ENCODE results near the gene PLSCR5.

GRCh38 chr3:146550743-146551510 lies 54.2 kb downstream of the PLSCR5 start:
- TF ChIP-seq CTCF (conservative IDR thresholded peaks at IDR 0.05; ENCODE audit: low read depth in 2 of 2), result no peak
- TF ChIP-seq REST (IDR thresholded peaks at IDR 0.05; ENCODE audit: unreplicated experiment), result no peak
- no peak for TF ChIP-seq POLR2AphosphoS5 (IDR thresholded peaks at IDR 0.05; ENCODE audit: low read depth)
- no peak for TF ChIP-seq CREB1 (CRISPR knock-in tag; IDR thresholded peaks at IDR 0.05; ENCODE audit: low read depth)

All from GM23338 (cell line).